DMS153 treated with DMSO at 0.1 percent for 48 hours (cell line): ENCODE data around the gene OSTF1.

ENCODE experiments used
- DNase-seq: peaks from one replicate; lab custom pipeline; 2025; ENCODE audit not compliant: unreplicated experiment; lab: John Stamatoyannopoulos, UW

Gene OSTF1

DNA sequence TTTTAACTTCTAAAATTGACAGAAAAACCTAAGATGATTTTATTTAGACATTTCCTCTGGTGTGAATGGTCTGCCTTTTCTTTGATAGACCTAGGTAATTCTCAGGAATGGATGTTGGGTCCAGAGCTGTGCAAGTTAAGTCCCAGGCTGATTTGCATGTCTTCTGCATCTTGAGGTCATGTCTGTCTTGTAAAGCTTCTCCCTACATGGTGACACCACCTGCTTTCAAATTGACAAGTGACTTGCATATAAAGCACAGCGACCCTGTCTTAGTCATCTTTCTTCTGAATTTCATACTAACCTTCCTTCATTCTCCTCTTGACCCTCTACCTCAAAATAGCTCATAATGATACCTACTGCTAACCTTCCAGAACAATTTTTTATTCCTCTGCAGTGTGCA lies 29.2 kb downstream of the OSTF1 start:
- no peak for DNase-seq

DNA sequence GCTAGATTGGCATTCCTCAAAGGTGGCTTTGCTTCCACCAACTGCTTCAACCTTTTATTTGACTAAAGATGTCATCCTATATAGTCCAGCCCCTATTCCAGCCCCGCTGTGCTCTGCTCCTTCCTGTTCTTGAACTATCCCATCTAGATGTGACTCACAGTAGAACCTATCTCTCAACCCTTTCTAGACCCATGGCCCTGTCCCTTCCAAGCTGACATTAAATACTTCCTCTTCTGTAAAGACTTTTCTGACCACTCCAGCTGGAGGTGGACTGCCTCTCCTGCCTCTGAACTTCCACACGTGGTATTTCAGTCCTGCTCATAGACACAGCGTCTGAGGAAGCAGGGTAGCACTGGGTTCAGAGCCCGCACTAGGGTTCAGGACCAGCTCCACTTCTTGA lies 32.4 kb downstream of the OSTF1 start:
- no peak for DNase-seq

DNA sequence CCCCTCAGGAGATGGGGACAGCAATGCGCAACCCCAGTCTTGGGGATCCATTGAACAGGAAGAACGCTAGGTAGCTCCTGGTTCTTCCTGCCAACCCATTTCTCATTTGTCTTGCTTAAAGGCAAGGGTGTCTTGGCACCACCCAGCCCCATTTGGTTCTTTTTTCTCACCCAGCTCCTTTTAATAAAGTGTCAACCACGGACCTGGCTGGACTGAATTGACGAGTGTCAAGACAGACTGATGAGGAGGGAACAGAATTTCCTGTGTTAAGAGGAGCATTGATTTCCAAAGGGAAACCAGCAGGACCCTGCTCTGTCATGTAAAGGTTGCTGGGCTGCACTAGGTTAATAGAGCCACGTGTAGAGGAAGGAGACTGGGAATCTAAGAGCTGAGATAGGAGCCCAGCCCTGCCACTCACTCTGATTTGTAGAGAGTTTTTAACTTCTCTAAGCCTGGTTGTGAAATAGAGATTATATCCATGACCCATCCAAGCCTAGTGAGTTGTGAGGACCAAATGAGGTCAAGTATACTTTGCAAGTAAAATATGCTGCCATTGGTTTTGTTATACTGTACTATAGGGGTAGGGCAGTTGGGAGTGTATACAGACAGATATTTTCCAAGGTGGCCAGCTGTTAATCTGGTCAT lies 33.7 kb downstream of the OSTF1 start:
- DNase-seq: no peak

DNA sequence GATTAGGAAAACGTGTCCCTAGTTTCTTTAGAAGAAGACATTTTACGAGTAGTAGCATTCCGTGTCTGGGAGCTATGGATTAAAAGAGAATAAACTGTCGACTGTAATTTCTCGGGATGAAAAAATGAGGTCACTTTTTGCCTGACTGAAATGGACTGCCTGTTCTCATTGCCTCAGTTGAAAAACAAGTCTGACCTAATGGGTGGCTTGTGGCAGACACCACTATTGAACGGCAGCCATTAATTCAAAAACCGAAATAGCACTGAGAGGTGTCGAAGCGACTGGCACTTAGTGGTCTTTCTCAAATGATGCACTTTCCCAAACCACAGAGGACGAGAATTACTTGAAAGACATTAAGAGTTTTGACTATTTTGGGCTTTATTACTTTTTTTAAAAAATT lies 35.4 kb downstream of the OSTF1 start:
- no peak for DNase-seq

DNA sequence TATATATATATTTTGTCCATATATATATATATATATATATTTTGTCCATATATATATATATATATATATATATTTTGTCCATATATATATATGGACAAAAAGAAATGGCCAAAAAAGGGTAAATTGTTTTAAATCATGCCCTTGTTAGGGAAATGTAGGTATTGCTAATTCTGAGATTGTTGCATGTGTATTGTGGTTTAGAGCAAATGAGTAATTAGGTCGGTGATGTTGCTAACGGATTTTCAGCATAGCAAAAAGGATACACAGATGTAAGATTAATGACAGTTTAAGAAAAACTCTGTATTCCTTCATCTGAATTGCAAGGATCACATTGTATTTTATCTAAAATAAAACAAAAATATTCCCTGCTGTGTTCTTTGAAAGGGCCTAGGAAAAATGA lies 40.2 kb downstream of the OSTF1 start:
- no peak for DNase-seq

DNA sequence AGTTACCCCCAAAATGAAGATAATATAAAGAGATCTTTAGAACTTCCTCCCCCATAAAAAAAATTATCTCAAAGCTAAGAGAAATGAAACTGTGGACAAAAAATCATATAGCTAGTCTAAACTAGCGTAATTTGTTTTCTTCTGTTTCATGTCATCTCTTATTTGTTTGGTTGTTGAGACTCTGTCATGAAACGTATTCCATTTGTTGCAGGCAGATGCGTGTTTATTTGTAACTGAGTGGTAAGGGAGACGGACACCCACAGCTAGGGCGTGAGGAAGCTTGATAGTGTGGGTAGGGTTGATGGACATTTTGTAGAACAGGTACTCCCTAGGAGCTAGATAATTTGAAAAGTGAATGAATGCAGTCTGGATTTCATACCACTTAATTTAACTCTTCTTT lies 41.9 kb downstream of the OSTF1 start:
- DNase-seq: no peak

DNA sequence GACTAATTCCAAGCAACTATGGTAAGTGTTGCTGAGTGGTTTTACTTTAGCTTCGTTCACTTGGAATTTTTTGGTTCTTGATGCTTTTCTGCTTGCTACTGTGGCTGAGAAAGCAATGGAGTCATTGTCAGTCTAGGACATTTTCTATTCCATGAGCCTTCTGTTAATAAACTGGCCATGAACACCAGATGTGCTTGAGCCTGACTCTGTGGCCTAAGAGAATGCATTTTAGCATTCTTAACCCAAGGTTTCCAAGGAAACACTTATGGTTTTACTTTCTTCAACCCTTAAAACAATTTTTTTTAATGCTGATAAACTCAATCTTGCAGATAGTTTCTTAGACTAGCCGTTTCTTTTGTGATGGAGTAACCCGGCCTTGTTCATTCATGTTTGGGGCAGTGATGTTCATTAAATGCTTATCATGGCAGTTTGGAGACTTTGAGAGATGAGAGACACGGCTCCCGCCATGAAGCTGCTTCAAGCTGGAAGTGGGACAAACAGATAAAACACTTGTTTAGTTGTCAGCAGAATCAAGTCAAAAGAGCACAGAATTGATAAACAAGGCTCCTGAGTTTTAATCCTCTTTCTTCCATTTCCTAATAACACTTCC lies 42.4 kb downstream of the OSTF1 start:
- no peak for DNase-seq

DNA sequence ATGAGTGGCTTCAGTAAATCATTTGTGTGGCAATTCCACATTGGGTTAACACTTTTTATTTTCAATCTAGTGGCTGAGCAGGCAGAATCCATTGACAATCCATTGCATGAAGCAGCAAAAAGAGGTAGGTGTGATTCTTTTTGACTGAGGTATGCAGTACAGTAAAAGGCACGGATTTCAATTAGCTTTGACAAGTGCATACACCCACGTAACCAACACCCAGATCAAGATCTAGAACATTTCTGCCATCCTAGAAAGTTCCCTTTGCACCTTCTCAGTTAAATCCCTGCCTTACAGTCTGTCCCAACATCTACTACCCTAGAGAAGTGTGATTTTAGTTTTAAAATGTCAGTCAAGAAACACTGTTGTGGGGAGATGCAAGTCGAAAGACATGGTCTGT lies 43.4 kb downstream of the OSTF1 start:
- no peak for DNase-seq

DNA sequence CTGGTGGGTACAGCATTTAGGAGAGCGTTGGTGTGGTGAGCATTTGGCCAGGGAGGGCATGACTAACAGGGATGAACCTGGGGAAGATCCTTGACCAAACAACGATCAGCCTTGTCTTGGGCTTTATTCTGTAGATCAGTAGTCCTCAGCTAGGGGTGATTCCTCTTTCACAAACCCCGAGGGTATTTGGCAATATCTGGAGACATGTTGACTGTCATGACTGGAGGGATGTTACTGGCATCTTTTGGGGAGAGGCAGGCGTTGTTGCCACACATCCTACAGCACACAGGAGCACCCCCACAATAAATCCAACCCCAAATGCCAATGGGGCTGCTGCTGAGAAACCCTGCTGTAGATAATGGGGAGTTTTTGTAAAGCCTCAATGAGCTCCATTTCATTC lies 43.9 kb downstream of the OSTF1 start:
- no peak for DNase-seq

DNA sequence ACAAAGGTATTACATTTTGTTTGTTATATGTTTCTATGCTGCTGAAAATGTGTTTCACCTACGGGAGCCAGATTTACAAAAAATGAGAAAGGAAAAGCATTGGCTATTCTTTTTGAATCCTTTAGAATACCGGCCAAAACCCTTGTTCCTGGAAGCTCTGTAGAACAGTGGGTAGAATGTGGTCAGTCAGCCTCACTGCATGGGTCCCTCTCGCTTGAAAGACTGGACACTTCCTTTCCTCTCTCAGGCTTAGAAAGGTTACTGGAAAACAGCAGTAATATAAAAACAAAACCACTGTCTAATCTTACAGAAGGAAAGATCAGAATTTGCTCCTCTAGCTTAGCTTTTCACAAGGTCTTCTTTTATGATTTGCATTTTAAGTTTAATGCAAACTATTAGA lies 45.1 kb downstream of the OSTF1 start:
- no peak for DNase-seq

DNA sequence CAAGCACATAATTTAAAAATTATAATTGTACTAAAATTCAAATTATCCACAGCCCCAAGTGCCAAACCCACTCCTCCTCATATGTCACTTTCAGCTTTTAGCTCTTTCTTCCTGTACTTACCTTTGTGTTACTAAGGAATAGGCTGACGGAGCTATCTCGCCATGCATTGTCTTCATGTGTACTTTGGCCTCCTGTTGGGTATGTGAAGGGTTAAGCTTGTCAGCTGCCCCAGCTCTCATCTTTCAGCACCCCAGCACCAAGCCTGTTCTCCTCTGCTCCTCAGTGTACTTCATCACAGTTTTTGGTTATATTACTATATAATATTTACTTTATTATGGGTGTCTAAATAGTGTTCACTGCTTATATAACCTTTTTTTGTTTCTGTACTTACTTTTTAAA lies 46.2 kb downstream of the OSTF1 start:
- no peak for DNase-seq

DNA sequence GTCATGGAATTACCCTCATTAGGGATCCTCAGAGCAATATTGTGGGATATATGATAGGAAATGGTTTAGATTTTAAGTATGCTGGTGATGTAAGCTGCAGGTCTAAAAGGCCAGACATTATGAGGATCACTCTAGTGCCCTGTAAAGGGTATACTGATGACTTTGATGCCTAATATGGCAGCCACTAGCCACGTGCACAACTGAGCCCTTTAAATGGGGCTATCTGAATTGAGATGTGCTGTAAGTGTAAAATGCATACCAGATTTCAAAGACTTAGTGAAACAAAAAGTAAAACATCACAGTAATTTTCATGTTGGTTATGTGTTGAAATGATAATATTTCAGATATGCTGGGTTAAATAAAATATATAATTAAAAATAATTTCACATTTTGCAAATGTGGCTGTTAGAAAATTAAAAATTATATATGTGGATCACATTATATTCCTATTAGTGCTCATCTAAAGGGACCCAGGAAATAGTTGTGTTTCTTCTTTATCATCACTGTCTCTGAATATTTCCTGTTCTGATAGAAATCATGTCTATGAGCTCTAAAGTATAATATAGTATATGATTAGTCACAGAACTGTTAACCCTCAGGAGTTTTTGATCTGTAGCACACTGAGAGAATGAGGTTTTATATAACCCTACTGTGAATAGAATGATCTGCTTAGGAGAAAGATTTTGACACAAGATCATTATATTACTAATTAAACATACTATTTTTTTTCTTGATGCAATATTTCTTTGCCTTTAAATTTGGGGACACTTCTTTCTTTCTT lies 50.1 kb downstream of the OSTF1 start:
- DNase-seq: no peak

DNA sequence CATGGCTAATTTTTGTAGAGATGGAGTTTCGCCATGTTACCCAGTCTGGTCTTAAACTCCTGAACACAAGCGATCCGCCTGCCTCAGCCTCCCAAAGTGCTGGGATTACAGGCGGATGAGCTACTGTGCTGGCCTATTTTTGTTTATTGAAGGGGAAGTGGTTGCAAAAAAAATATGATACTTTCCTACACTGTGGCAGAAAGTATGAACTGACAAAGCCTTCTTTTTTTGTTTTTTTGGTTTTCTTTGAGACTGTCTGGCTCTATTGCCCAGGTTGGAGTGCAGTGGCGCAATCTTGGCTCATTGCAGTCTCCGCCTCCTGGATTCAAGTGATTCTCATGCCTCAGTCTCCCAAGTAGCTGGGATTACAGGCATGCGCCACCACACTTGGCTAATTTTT lies 50.9 kb downstream of the OSTF1 start:
- DNase-seq: no peak

DNA sequence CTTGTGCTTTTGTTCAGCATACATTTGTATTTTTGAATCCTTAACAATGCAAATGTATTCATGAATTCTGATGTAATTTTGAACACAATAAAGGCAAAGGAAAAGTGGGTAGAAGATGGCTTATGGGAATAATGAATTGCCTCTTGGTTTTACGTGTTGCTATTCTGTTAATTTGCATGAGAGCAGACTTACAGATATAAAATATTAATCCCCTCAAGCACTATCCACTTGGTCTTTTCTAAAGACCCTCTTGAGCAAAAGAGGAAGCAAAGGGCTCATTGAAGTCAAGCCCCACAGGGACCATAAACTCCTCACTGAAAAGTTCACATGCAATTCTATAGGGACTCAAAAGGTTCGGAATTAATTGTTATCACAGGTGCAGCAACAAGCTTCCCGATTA lies 51.9 kb downstream of the OSTF1 start:
- DNase-seq: no peak

DNA sequence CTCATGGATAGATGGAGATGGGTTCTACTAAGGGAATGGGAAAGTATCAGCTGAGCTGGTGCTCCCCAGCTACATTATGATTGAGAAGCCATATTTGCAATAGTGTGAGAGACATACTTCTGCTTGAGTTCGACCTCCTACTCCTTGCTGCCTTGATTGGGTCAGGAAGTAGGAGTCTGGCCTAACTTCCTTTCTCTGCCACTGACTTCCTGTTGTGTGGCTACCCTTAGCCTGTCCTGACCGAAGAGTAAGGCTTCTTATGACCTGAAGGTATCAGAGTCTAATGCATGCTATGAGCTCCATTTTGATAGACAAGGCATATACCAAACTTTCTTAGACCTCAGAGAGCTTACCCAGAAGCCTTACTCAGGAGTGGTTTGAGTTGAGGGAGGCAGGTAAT lies 53.9 kb downstream of the OSTF1 start:
- DNase-seq: no peak

DNA sequence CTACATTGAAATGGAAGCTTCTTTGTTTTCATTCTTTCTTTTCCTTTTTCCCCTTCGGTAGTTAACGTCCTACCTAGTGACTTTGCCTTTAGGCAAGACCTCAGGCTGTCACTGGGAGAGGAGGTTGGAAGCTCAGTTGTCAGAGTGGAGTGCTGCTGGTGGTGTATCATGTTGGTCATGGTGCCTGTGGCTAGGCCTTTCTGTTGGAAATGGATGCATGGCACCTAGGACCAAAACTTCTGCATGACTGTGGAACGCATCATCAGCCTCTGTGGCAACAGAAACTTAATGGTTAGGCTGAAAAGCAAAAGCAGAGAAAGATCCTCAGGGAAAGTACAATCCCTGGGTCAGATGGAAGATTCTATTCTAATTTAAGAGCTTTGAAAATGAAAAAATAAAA lies 57.9 kb downstream of the OSTF1 start:
- DNase-seq: no peak

DNA sequence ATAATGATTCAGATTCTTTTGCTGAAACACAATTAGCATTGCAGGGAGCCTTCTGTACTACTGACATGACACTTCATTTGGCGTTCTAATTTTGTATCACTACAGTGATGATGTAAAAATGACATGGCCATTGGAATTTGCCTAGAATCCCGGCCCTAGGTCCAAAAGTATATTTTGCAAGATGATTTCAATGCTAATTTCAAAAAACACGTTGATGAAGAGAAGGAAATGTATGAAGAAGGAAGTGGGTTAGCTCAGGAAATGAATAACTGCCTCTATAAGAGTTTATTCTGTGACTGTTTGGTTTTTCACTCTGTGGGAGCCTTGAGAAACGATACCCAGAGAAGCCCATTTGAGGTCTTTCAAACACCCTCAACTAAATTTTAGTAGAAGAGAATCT lies 59.3 kb downstream of the OSTF1 start:
- no peak for DNase-seq

DNA sequence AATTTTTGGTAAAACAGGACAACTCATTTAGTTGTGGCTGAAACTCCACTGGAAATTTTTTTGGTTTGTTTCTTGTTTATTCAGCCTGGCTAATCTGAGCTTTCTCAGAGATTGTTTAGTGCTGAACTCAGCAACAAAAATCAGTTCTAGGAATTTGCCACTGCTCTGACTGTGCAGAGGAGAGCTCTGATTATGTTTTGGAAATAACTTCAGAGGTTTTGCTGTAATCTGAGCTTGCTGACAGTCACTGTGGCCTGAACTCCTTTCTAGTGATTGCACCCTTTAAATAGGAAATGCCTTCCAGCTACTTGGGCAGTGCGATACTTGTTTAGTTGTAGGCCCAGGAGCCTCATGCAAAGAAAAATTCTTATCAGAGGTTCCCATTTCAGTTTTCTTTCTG lies 60.2 kb downstream of the OSTF1 start:
- no peak for DNase-seq

DNA sequence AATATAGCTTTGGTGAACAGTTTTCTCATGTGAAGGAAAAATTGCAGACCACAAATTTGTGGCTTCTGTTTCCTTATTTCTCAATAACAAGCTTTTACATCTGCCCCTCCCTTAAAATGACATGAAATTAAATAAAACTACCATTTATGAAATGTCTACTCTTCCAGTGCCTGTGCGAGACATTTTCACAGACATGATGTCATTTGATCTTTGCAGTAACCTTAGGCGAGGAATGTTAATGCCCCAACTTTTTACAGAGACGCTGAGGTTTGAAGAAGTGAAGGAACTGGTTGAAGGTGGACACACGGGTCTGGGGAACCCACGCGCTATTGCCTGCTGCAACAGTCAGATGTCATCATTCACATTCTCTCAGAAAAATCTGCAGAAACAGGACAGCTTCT lies 61.5 kb downstream of the OSTF1 start:
- no peak for DNase-seq

DNA sequence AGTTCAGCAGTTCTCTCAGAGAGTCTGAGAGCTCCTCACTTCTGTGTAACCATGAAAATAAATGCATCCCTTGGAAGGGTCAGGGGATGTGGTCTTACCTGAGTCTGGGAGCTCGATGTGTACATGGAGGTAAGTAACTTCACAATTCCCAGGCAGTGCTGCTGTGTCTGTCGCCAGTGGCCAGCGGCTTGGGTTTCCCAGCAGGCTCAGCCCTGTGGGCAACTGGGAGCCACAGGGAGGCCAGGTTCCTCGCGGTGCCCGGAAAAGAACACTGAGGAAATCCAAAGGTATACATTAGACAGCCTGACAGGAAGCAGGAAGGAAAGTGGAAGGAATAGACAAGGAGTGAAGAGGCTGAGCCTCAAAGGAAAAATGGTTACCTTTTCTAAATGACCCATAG lies 62.2 kb downstream of the OSTF1 start:
- no peak for DNase-seq

DNA sequence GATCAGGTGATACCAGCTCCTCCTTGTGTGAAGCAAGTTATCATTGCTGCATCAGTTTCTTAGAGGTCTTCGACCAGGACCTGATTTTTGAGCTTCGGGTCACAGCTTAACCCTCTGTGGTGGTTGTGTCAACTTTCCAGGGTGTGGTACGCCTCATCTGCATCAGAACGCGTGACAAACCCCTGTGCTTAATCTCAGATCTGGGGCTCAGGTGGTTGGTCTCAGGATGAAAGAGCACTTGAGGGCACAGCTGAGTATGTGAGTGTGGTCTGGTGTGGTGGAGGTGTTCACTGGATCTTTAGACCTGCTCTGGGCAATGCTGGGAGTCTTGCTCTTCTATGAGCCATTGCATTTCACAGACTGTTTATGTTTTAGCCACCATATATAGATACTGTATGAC lies 64.1 kb downstream of the OSTF1 start:
- DNase-seq: no peak

DNA sequence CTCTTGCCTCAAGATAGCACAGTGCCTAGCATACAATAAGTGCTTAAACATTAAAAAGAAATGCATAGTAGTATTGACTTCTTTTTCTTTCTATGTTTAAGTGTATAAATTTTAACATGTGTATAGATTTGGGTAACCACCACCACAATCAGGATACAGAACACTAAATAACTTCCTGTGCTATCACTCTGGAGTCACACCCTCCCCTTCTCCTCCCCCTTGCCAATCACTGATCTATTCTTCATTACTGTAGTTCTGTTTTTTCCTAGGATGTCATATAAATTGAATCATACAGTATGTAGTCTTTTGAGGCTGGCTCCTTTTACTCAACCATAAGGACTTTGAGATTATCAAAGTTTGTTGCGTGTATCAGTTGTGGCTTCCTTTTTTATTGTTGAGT lies 68.5 kb downstream of the OSTF1 start:
- DNase-seq: no peak
